ENCODE measurements around the gene MICAL1. TPM values are rescaled to one million over a fixed set of nuclear protein-coding genes. Genes with fewer than 3 reads are reported as not detected.

Gene MICAL1
- total RNA-seq, 1 experiment from 2014 or later, result 9.1 TPM

GRCh38 chr6:109448615-109449014 is 7.0 kb downstream of the MICAL1 start:
- H3K9me3 ChIP-seq (ENCODE audit: low read length), result no peaks in the 10 kb centered on the region
- ChIA-PET POLR2A (ENCODE audit: unreplicated experiment) (no interaction called here), CTCF (no interaction called here)
- DNase-seq, result no peak
- H4K20me1 ChIP-seq (ENCODE audit: low read length), result no peaks in the 10 kb centered on the region
- H3K9me2 ChIP-seq (replicated peaks; ENCODE audit: low read length), result no peaks in the 10 kb centered on the region
- no peak for ATAC-seq
- intact Hi-C loops (cut with micrococcal nuclease), result no loop called here
- no peak overlapping the region for H3K27ac ChIP-seq (ENCODE audit: low read length)
- no peak overlapping the region for H2AFZ ChIP-seq (ENCODE audit: low read length)
- no peaks in the 10 kb centered on the region for H3K27me3 ChIP-seq (ENCODE audit: low read length)
- H3K79me2 ChIP-seq (ENCODE audit: low read length), result no peaks in the 10 kb centered on the region
- H3K4me3 ChIP-seq (ENCODE audit: low read length), result no peak overlapping the region
- H3F3A ChIP-seq (ENCODE audit: low read length, unreplicated experiment), result no peaks in the 10 kb centered on the region
- no peaks in the 10 kb centered on the region for H3K36me3 ChIP-seq (ENCODE audit: low read depth, low read length)
- H3K4me1 ChIP-seq (ENCODE audit: insufficient read depth, low read length), result no peaks in the 10 kb centered on the region
- no TSS peak for BruUV-seq (replicated peaks)
- no peak overlapping the region for H3K9ac ChIP-seq (ENCODE audit: low read length)
- H3K4me2 ChIP-seq (ENCODE audit: low read length), result no peak overlapping the region
- TF ChIP-seq CTCF (conservative IDR thresholded peaks at IDR 0.05; ENCODE audit: low read depth, low read length) (no peak), EZH2 (IDR thresholded peaks at IDR 0.05; ENCODE audit: low read length, unreplicated experiment) (no peak), EZH2phosphoT487 (IDR thresholded peaks at IDR 0.05; ENCODE audit: borderline replicate concordance, low read length) (no peak)

- ATAC-seq (peak; percentile 43), DNase-seq (no peak)
- intact Hi-C loops (cut with micrococcal nuclease), result no loop called here
- H2AFZ ChIP-seq (ENCODE audit: low read length), result no peak overlapping the region
- no peaks in the 10 kb centered on the region for H3K36me3 ChIP-seq (ENCODE audit: low read depth, low read length)
- no peak overlapping the region for H3K4me2 ChIP-seq (ENCODE audit: low read length)
- ChIA-PET CTCF (no interaction called here), POLR2A (ENCODE audit: unreplicated experiment) (no interaction called here)
- no peaks in the 10 kb centered on the region for H4K20me1 ChIP-seq (ENCODE audit: low read length)
- no peak overlapping the region for H3K4me3 ChIP-seq (ENCODE audit: low read length)
- H3K27ac ChIP-seq (ENCODE audit: low read length), result no peak overlapping the region
- BruUV-seq (replicated peaks), result no TSS peak
- no peaks in the 10 kb centered on the region for H3K4me1 ChIP-seq (ENCODE audit: insufficient read depth, low read length)
- no peaks in the 10 kb centered on the region for H3K79me2 ChIP-seq (ENCODE audit: low read length)
- no peak overlapping the region for H3K9ac ChIP-seq (ENCODE audit: low read length)
- no peaks in the 10 kb centered on the region for H3K9me2 ChIP-seq (replicated peaks; ENCODE audit: low read length)
- no peak for TF ChIP-seq CTCF (conservative IDR thresholded peaks at IDR 0.05; ENCODE audit: low read depth, low read length)
- no peak for TF ChIP-seq EZH2phosphoT487 (IDR thresholded peaks at IDR 0.05; ENCODE audit: borderline replicate concordance, low read length)
- H3K9me3 ChIP-seq (ENCODE audit: low read length), result no peaks in the 10 kb centered on the region
- H3K27me3 ChIP-seq (ENCODE audit: low read length), result no peaks in the 10 kb centered on the region
- H3F3A ChIP-seq (ENCODE audit: low read length, unreplicated experiment), result no peaks in the 10 kb centered on the region
Measured at GRCh38 chr6:109447878-109448555, 7.6 kb downstream of the MICAL1 start.

GRCh38 chr6:109447087-109447486 is 8.5 kb downstream of the MICAL1 start:
- BruUV-seq (replicated peaks), result no TSS peak
- DNase-seq (no peak), ATAC-seq (no peak)
- no peak overlapping the region for H2AFZ ChIP-seq (ENCODE audit: low read length)
- no peak overlapping the region for H3K4me3 ChIP-seq (ENCODE audit: low read length)
- peaks cover under 1% of the 10 kb centered on the region; the same call in 1 of the 2 replicates for H3K4me1 ChIP-seq (ENCODE audit: insufficient read depth, low read length)
- no peak overlapping the region for H3K9ac ChIP-seq (ENCODE audit: low read length)
- no peaks in the 10 kb centered on the region for H4K20me1 ChIP-seq (ENCODE audit: low read length)
- H3K36me3 ChIP-seq (ENCODE audit: low read depth, low read length), result no peaks in the 10 kb centered on the region
- no peaks in the 10 kb centered on the region for H3K9me3 ChIP-seq (ENCODE audit: low read length)
- ChIA-PET POLR2A (ENCODE audit: unreplicated experiment) (no interaction called here), CTCF (no interaction called here)
- no peak overlapping the region for H3K27ac ChIP-seq (ENCODE audit: low read length)
- TF ChIP-seq EZH2 (IDR thresholded peaks at IDR 0.05; ENCODE audit: low read length, unreplicated experiment), result no peak
- no peak for TF ChIP-seq EZH2phosphoT487 (IDR thresholded peaks at IDR 0.05; ENCODE audit: borderline replicate concordance, low read length)
- no peak for TF ChIP-seq CTCF (conservative IDR thresholded peaks at IDR 0.05; ENCODE audit: low read depth, low read length)
- no peaks in the 10 kb centered on the region for H3K27me3 ChIP-seq (ENCODE audit: low read length)
- H3F3A ChIP-seq (ENCODE audit: low read length, unreplicated experiment), result no peaks in the 10 kb centered on the region
- no peaks in the 10 kb centered on the region for H3K9me2 ChIP-seq (replicated peaks; ENCODE audit: low read length)
- peaks cover 4% of the 10 kb centered on the region for H3K79me2 ChIP-seq (ENCODE audit: low read length)
- intact Hi-C loops (cut with micrococcal nuclease), result no loop called here
- no peak overlapping the region for H3K4me2 ChIP-seq (ENCODE audit: low read length)

All from PC-3 (cell line).